GM12878 (cell line): Measurements from ENCODE around the gene S1PR3.

Experiments
- CBX3 ChIP-seq: fragments of 200-600 bp; sonication (generic); IDR thresholded peaks from 2 replicates; pipeline ENCODE4 v1.6.1; 2016; ENCODE audit warnings: low read depth, borderline replicate concordance
- CTCF ChIP-seq, 3 experiments: IDR thresholded peaks in 2 of 3; conservative IDR thresholded peaks in 1 of 3; 2 replicates each; pipeline ENCODE4 v1.5.1; 2011; ENCODE audit warnings: low read depth in 3 of 3, low read length in 3 of 3, mild to moderate bottlenecking in 3 of 3, control low read depth in 2 of 3, moderate library complexity in 2 of 3, inconsistent platforms in 1 of 3, mixed read lengths in 1 of 3; ENCODE audit not compliant: control insufficient read depth in 2 of 3, insufficient read depth in 1 of 3; ENCODE audit errors: extremely low read depth in 1 of 3
- EZH2 ChIP-seq: IDR thresholded peaks from 2 replicates; pipeline ENCODE4 v1.6.1; 2012; ENCODE audit warnings: low read depth, mild to moderate bottlenecking, control low read depth, inconsistent platforms, low read length, borderline replicate concordance; ENCODE audit not compliant: control insufficient read depth
- GABPA ChIP-seq: IDR thresholded peaks from 2 replicates; pipeline ENCODE4 v1.6.1; 2014; ENCODE audit warnings: antibody characterized with exemption, low read depth, mild to moderate bottlenecking, inconsistent platforms
- POLR2A ChIP-seq: IDR thresholded peaks from 2 replicates; pipeline ENCODE4 v1.6.1; 2011; ENCODE audit warnings: low read depth, mild to moderate bottlenecking, low read length
- RFX5 ChIP-seq: IDR thresholded peaks from 2 replicates; pipeline ENCODE4 v1.6.1; 2011; ENCODE audit warnings: low read depth, low read length, improper control_type of control experiment
- SMARCA5 ChIP-seq: fragments of 450-650 bp; IDR thresholded peaks from 2 replicates; pipeline ENCODE4 v1.6.1; 2017; ENCODE audit warnings: mild to moderate bottlenecking
- TBL1XR1 ChIP-seq: IDR thresholded peaks from 2 replicates; pipeline ENCODE4 v1.6.1; 2012; ENCODE audit warnings: low read depth, low read length, improper control_type of control experiment
- ZBED1 ChIP-seq: IDR thresholded peaks from 2 replicates; pipeline ENCODE4 v1.6.1; 2016; ENCODE audit warnings: borderline replicate concordance

- TF ChIP-seq CBX3 (no peak), CTCF (IDR thresholded peaks at IDR 0.05 in 2 of 3, conservative IDR thresholded peaks at IDR 0.05 in 1 of 3; ENCODE audit: control insufficient read depth in 2 of 3, extremely low read depth in 1 of 3, insufficient read depth in 1 of 3, low read depth in 3 of 3, low read length in 3 of 3) (no peak), POLR2A (no peak), EZH2 (no peak), GABPA (no peak), RFX5 (no peak), ZBED1 (no peak), TBL1XR1 (no peak), SMARCA5 (no peak)
Measured at GRCh38 chr9:89012294-89013042, 21.2 kb downstream of the S1PR3 start.
